TTC549 (cell line): ENCODE results near the gene CPA4.

ENCODE experiments used
- FAIRE-seq: peaks from 2 replicates; lab custom pipeline; 2012; peaks lifted over from hg19 to GRCh38; lab: Jason Lieb, UNC

The CPA4 gene

DNA sequence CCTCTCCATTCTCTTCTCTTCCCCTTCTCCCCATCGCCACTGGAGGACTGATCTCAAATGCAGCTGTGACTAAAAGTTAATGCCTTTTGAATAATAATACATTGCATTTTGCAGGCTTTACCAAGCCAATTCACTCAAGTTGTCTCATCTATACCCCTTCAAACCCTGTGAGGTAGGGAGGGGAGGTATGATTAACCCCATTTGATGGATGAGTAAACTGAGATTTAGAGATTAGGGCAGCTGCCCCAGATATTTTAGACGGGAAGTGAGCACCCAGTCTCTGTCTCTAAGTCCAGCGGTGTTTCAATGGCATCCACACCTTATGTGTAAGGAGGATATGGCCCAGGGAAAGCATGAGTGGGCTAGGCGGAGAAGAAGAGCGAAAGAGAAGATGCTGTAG, 52.8 kb downstream of the CPA4 start:
- FAIRE-seq, result no peak

DNA sequence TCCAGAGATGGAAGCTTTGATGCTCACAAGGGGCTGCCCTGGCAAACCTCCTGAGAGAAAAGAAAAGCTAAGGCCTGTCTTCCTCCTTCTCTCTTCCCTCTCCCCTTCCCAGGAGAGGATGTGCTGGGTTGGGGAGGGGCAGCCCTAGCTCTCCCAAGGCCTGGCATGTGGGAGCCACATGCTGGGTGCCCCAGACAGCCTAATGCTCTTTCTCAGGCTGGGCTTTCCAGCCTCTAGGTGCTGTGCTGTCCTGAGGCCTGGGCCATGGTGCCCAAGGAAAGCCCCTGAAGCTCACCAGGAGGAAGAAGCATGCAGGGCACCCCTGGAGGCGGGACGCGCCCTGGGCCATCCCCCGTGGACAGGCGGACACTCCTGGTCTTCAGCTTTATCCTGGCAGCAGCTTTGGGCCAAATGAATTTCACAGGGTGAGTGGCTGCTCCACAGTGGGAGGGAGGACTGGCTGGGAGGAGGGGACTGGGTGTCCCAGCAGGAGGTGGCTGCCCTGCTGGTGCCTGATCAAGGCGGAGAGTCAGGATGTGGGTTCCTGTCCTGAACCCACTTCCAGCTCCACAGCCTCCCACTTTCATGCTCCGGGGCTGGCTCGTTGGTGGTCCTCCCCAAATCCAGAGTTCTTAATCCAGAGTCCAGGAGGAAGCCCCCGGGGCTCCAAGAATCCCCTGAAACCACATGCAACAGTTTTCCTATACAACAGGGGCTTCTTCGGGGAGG, 53.4 kb downstream of the CPA4 start:
- no peak for FAIRE-seq

DNA sequence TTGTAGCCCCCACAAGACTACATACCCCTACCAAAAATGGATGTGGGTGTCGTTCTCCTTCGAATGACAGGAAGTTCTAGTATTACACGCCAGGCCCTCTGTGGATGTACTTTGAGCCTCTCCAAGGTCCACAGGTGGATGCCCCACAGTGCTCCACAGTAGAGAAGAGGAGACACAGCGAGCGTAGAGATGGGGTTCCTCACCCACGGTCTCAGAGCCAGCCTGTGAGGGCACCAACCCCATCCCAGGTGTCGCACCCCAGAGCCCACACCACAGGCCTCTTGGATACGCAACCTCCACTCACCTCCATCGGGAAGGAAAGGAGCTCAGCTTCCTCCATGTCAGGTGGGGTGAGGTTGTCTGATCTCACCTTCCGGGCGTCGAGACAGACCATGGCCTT, 54.0 kb downstream of the CPA4 start:
- FAIRE-seq, result no peak

DNA sequence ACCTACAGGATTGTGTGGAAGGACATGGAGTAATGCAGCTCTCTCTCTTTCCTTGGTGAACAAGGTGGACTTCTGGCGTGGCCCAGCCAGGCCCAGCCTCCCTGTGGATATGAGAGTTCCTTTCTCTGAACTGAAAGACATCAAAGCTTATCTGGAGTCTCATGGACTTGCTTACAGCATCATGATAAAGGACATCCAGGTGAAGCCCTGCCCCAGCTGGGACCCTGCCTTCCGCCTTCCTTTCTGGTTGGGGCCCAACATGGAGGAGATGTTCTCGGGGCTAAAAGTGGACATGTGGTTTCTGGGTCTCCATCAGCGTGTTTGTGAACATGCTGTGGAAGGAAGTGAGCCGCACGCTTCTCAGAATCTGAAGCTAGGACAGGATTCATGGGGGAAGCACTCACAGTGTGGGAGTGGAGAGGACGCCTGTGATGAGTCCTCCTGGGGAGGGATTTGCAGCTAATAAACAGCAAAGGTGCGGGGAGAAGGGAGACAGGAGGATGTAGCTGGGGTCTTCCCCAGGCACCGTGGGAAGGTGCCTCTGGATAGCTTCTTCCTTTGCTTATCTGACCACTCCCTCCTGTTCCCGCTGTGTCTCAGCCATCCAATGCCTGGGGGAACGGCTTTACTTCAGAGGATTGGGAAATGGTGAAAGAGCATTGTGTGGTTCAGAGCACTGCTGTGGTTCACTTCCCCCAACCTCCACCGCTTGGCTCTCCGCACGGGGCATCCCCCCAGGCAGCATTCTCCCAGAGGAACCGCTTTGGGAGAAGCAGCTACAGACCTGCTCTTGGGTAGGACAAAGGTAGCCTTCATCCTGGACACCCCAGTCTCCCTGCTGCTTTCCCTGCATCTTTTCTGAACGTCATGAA, 57.2 kb downstream of the CPA4 start:
- FAIRE-seq, result peak; percentile 79

DNA sequence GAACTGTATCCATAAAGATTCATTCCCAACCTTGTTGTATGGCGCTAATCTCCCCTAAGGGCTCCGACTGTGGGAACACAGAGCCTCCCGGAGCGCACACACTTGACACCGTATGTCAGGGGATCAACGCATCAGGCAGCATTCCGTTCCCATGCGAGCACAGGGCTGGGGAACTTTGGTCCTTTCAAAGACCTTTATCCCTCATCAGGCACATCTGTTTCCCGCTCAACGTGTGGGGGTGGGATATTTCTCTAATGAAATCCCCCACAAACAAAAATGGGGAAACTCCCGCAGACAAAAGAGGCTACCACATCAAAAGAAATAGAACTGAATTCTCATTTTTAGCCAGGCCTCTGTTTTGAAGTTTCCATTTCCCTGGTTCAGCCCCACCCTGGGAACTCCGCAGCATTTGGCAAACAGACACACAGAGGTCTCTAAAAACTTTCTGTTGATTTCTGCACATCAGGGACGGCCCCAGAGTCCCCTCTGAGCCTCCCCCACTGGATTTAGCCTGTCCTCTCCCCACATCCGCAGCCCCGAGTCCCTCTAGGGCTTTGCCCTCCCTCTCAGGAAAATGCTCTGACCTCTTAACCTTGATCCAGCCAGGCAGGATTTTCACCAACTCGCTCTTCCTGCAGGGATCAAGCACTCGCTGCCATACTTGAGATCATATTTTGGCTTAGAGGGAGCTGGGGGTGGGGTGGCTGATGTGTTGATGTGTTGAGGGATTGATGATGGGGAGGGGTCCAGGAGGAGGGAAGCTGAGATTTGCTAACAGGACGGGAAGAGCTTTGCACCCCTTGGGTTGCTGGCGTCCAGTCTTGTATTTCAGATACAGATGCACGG, 58.2 kb downstream of the CPA4 start:
- peak; percentile 88 for FAIRE-seq

DNA sequence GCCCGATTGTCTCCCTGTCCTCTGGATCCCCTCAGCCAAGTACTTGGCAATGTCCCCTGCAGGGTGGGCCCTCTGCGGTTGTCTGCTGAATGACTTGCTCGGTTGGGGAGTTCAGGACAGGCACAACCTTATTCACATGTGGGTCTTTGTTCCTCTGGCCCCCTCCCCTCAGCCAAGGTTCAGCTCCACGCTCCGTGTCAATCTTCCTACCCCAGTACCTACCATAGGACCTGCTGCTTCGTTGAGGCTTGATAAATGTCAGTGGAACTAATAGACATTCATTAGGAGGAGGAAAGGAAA, 58.8 kb downstream of the CPA4 start:
- no peak for FAIRE-seq

DNA sequence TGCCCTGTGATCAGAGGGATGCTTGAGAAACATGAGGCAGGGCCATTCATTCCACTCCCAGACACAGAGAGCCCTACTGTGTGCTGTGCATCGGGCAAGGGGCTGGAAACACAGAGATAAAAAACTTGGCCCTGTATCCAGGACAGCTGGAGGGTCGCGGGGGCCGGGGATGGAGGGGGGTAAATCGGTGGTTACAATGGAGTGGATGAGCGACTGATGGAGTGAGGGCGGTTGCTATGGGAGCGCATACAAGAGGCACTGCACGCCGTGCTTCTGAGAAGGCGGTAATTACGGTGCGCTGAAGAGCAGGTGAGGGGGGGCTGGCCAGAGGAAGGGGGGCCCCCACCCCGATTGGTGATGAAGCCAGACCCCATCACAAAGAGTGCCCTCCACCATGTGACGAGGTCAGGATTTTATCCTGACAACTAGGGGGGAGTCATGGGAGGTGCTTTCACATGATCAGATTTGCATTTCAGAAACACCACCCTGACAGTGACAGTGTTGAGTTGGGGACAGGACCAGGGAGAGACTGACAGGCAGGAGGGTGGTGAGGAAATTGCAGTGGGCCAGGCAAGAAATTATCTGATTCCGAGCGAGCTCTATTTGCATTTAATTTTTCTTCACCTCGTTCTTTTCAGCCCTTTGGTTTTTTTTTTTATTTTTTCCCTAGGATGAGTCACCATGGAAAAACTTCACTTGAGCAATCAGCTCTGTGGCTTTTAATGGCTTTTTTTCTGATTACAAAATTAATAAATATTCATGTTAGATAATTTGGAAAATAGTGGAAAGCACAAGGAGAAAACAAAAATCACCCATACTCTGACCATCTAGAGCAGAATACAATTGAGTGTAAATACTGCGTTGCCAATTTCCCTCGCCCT, 59.5 kb downstream of the CPA4 start:
- no peak for FAIRE-seq

DNA sequence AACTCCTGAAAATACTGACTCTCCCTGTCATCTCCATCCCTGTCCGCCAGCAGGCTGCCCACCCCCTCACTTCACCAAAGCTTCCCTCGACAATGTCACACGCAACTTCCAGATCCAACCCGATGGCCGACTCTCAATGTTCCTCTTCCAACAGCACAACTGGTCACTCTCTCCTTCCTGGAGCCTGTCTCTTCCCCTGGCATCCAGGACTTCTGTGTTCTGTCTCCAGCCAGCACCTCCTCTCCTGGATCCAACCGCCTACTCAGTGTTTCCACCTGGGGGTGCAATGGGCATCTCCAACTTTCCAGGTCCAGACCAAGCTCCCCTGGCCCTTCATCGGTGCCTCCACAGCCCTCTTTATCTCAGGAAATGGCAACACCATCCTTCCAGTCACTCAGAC, 60.2 kb downstream of the CPA4 start:
- no peak for FAIRE-seq

DNA sequence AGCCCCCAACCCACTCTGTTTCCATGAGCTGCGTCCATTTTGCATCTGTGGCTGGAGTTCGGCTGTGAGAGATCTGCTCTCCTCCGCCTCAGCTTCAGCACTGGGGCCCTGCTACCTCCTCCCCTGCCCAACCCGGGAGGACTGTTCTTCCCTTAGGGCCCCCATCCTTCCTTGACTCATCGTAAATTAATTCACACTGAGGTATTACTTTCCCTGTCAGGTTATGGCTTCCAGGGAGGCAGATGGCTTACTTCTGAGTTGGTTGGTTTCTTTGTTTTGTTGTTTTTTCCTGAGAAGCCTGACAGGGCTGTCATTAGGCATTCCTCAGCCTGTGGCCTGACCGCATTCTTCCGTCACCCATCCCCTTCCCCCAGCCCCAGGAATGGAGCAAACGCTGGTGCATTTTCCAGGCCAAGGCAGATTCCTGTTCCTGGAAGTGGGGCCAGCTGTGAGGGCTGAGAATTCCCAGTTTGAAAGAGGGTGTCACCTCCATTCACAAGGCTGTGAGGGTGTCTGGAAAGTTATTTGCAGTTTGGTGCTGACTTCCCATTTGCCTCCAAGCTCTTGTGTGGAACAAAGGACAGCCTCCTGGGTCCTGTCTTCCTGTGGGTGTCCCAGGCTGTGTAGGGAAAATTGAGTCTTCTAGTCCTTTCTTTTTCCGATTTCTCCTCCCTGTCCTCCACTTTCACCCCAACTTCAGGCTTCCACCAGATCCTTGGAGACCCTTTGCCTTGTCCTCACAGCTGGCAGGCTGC, 63.3 kb downstream of the CPA4 start:
- FAIRE-seq, result peak; percentile 54

DNA sequence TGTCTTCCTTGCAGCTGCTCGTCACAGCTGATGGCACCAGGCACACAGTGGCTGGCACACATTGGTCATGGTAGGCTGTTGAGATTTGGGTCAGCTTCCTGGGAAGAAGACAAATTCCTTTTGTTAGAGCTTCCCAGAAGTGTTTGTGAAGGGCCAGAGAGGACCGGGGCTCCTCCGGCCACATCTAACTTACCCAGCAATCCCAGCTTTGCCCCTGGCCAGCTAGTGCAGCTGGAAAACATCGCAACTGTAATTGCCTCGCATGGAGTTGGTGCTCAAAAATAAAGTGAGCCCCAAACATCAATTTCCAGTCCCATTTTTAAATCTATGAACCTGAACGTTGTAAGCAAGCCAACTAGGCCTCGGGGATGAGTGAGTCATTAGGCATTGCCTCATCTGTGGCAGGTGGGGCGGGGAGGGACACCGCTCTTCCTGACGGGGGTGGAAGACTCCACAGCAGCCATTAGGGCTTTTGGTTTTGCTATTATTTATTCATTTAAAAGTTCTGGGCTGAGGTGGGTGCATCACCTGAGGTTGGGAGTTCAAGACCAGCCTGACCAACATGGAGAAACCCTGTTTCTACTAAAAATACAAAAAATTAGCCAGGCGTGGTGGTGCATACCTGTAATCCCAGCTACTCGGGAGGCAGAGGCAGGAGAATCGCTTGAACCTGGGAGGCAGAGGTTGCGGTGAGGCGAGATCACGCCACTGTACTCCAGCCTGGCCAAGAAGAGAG, 64.1 kb downstream of the CPA4 start:
- FAIRE-seq, result no peak

DNA sequence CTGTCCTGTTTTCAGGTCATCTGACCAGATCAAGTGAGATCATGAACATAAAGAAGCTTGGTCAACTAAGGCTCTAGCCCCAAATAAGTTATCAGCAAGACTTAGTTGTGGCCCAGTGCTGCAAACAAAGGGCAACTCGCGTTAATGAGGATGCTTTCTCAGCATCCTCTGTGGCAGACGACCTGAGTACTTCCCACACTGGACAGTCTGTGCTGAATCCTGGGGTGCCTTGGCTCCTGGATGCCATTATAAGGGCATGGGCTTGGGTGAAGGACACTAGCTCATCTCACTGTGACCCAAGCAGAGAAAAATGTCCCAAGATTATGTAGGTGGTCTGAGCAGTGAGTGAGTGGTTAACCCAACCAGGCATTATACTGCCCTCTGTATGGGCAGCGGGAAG, 65.5 kb downstream of the CPA4 start:
- no peak for FAIRE-seq

DNA sequence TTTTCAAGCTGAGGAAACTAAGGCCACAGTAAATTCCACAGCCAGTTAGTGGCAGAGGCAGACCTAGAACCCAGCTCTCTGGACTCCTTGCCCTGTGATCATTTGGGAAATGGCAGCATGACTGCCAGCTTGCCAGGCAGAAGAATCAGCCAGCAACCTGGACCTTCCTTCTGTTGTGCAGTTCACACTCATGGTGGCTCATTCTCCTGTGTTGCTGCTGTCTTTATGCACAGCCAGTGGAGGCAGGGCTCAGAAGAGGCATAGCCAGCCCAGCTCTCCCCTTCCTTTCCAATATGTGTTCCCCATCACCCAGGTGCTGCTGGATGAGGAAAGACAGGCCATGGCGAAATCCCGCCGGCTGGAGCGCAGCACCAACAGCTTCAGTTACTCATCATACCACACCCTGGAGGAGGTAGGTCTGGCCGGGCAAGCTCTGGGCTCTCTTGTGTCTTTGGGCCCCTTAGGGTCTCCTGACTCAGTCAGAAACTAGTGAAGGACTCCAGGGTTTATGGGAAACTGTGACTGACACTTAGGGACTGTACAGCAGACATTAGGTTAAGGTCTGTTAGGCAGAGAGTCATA, 66.4 kb downstream of the CPA4 start:
- no peak for FAIRE-seq

DNA sequence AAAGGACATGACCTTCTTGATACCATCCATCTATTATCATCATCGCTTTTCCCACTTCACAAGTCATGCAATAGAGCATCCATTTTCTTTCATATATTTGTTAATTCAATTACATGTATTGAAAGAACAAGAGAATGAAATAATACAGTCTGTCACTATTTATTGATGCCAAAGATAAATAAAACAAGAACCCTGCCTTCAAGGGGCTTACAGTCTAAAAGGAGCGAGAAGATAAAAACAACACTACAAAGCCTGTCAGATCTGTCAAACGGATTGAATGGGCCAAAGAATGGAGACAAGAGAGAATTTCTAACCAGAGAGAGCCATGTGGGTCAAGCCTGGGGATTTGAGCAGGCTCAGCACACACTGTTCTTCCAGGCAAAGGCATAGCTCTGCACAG, 67.6 kb downstream of the CPA4 start:
- no peak for FAIRE-seq

DNA sequence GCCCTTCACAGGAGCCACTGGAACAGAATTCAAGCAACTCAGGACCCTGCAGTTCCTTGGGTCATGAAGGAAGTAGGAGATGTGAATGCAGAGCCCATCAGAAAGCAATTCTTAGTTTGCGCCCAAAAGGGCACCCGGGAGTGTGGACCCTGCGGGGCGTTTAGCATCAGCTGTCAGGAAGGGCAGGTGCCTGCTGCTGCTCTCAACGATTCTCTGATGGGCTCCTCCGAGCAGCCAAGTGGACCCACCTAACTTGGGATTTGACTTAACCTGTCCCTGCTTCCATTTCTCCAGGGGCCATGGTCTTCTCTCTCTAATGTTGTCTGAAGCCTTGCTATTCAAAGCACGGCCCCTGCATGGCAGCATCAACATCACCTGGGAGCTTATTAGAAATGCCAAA, 68.7 kb downstream of the CPA4 start:
- no peak for FAIRE-seq

DNA sequence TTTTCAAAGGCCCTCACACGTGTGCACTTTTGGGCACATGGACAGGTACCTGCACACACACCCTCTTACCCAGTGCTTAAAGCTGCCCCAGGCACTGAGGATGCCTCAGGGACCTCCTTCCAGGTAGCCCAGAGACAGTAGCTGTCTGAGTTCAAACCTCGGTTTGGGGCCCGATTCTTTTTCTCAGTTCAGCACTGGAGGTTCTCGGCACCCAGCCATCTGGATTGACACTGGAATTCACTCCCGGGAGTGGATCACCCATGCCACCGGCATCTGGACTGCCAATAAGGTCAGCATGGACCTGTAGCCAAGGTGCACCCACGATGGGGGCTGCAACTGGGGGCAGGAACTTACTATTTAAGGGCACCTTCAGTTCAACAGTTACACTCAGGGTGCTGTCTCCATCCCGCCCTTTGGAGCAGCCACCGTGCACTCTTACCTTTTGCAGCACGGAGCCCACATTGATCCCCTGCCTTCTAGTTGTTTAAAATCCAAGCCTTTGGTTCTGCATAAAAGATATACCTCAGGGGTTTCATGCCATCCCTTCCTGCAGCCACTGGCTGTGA, 69.4 kb downstream of the CPA4 start:
- no peak for FAIRE-seq

DNA sequence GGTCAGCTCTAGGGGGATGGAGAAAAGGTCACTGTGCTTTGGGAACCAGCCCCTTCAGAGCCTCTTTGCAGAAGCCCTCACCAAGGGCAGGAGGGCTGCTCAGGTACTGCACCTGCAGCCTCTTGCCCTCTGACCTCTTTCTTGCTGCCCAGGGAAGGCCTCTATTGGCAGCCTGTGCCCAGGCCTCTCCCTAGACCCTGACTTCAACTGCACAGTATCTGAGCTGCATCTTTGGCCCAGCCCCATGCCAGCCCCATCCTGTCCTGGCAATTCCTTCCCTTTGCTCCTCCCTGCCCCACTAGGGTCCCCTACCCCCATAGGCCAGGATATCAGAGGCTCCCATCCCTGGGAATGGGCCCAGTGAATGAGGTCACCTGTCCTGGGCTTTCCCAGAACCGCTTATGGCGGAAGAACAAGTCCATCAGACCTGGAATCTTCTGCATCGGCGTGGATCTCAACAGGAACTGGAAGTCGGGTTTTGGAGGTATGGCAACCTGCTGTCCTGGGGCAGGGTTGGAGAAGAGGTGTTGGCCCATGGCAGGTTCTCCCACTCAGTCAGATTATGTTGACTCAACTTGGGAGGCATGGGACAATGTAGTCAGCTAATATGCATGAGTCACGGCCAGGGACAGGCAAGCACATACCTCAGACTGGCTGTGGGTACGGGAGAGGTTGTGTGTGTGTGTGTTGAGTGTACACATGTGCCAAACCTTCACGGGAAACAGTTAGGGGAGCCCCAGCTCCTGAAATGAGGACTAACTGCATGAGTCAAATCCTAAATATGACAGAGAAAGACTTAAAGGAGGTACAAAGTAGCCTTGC, 70.3 kb downstream of the CPA4 start:
- no peak for FAIRE-seq

DNA sequence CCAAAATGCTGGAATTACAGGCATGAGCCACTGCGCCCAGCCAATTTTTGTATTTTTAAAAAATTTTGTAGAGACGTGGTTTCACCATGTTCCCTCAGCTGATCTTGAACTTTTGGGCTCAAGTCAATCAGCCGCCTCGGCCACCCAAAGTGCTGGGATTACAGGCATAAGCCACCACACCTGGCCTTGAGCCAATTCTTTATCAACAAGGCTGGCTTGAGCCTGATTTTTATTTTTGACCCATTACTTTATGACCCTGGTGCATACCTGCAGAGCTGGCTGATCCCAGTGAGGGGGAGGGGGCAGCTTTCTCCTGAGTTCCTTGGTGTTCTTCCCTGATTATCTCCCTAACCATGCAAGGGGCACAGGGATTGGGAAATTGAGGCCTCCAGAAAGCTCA, 71.5 kb downstream of the CPA4 start:
- no peak for FAIRE-seq

DNA sequence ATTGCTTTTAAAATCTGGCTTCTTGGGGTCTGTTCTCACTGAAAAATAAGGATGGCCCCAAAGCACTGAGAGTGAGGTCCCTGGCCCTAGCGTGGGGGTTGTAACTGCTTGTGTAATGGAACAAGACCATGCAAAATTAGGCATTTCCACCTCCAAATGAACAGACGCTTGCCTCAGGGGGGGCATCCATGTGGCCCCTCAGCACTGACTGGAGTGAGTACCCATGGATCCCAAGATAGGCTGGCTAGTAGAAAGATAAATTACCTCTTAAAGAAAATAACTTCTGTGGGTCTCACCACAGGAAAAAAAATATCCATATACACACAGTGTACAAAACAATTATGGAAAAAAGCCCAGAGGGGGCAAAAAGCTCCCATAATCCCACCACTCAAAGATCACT, 72.1 kb downstream of the CPA4 start:
- FAIRE-seq, result no peak
